ENCODE measurements around the gene CNTFR. TPM values are rescaled to one million over a fixed set of nuclear protein-coding genes. Genes with fewer than 3 reads are reported as not detected.

CNTFR gene
- total and polyA plus RNA-seq, 10 donors = 2.8 to 46.8 (median 15.9) TPM

GRCh38 chr9:34591248-34591916 lies 1.9 kb upstream of the CNTFR start:
- Histone ChIP-seq H3K36me3 (no peaks in the 10 kb centered on the region), H3K4me3 (peak overlapping the region; percentile 27 to 72 (median 48)), H3K4me1 (peaks cover 22 to 62% (median 43%) of the 10 kb centered on the region in 6 donors), H3K27ac (peak overlapping the region in 5 of 8 donors; percentile 55 to 72 (median 69)), H3K27me3 (replicated peaks in 1 of 7) (peaks cover 0 to 84% (median 63%) of the 10 kb centered on the region in 7 donors), H3K9me3 (no peaks in the 10 kb centered on the region)
- WGBS, 5 donors = 2 to 4% (median 4%) methylated on average over 35 to 60 of the region's 60 CpGs
- intact Hi-C loops (cut with DNase I; ENCODE audit: low total_unique reads) = loop anchor here (5.0 to 10.0 kb wide), 3 partner anchors 44 to 259 kb away; no protein-coding TSS in a partner anchor
- TF ChIP-seq POLR2AphosphoS5 (IDR thresholded peaks at IDR 0.05) (peak in 2 of 3 donors; percentile 55 to 73), POLR2A (IDR thresholded peaks at IDR 0.05) (no peak)
- TF ChIP-seq, protein P1, sequence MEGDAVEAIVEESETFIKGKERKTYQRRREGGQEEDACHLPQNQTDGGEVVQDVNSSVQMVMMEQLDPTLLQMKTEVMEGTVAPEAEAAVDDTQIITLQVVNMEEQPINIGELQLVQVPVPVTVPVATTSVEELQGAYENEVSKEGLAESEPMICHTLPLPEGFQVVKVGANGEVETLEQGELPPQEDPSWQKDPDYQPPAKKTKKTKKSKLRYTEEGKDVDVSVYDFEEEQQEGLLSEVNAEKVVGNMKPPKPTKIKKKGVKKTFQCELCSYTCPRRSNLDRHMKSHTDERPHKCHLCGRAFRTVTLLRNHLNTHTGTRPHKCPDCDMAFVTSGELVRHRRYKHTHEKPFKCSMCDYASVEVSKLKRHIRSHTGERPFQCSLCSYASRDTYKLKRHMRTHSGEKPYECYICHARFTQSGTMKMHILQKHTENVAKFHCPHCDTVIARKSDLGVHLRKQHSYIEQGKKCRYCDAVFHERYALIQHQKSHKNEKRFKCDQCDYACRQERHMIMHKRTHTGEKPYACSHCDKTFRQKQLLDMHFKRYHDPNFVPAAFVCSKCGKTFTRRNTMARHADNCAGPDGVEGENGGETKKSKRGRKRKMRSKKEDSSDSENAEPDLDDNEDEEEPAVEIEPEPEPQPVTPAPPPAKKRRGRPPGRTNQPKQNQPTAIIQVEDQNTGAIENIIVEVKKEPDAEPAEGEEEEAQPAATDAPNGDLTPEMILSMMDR (IDR thresholded peaks at IDR 0.05 in 8 of 11, conservative IDR thresholded peaks at IDR 0.05 in 3 of 11) = peak; percentile 77 to 98 (median 94)
- peak; percentile 95 for DNase-seq

- Histone ChIP-seq H3K27ac (peak overlapping the region in 7 of 8 donors; percentile 29 to 72 (median 59)), H3K4me1 (peaks cover 22 to 66% (median 43%) of the 10 kb centered on the region in 6 donors), H3K4me3 (peak overlapping the region; percentile 36 to 72 (median 48)), H3K9me3 (no peaks in the 10 kb centered on the region), H3K27me3 (replicated peaks in 1 of 7) (peaks cover 0 to 90% (median 63%) of the 10 kb centered on the region in 7 donors), H3K36me3 (no peaks in the 10 kb centered on the region)
- no peak for TF ChIP-seq POLR2A (IDR thresholded peaks at IDR 0.05)
- TF ChIP-seq, protein P1 (IDR thresholded peaks at IDR 0.05 in 8 of 11, conservative IDR thresholded peaks at IDR 0.05 in 3 of 11) = no peak
- no peak for TF ChIP-seq POLR2AphosphoS5 (IDR thresholded peaks at IDR 0.05)
- intact Hi-C loops (cut with DNase I; ENCODE audit: low total_unique reads) = loop anchor here (5.0 to 10.0 kb wide), 3 partner anchors 43 to 258 kb away; no protein-coding TSS in a partner anchor
- 2 to 9% (median 7%) methylated on average over 17 to 40 of the region's 40 CpGs for WGBS, 5 donors
- DNase-seq = peak; percentile 71
These were observed 1.1 kb upstream of the CNTFR start for GRCh38 chr9:34590381-34591247.

DNA sequence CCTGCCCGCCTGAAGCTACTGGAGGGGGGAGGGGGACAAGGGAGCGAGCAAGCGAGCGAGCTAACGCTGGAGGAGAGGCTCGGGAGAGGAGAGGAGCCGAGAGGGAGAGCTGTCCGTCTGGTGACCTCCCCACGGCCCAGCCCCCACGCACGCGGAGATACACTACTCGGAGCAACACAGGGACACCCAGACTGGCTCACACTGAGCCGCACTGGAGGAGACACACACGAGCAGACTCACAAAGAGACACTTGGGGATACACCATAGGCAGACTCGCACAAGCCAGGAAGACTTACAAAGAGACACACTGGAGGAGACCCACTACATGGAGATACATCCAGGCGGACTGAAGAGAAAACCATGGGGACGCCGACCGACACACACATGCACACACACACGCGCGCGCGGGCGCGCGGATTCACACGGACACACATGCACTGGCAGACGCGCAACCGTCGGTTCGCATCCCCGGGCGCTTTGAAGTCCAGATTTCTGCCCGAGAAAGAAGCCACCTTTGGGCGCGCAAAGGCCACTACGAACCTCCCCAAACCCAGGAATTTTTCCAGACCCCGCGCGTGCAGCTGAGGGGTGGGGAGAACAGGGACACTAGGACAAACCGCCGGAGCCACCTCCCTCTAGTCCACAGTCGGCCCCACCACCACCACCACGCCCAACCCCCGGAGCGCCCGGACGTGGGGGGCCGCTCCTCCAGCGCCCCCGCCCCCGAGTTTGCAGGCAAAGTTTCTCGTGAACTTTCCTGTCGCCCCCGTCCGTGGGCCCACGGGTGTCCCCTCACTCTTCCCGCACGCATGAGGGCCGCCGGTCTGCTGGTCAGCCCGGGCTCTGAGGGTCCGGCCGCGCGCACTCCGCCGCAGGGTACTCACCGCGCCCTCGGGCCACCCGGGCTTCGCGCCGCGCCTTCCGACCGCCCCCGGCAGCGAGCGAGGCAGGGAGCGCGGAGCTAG lies 571 bp downstream of the CNTFR start:
- TF ChIP-seq, protein P1 (IDR thresholded peaks at IDR 0.05 in 8 of 11, conservative IDR thresholded peaks at IDR 0.05 in 3 of 11) = no peak
- TF ChIP-seq POLR2AphosphoS5 (IDR thresholded peaks at IDR 0.05) (peak in 1 of 3 donors; percentile 47), POLR2A (IDR thresholded peaks at IDR 0.05) (no peak)
- Histone ChIP-seq H3K4me1 (peaks cover 22 to 70% (median 43%) of the 10 kb centered on the region in 6 donors), H3K4me3 (peak overlapping the region; percentile 27 to 72 (median 48))

More for the DNA sequence above, 571 bp downstream of the CNTFR start:
- peaks cover 0 to 100% (median 72%) of the 10 kb centered on the region in 7 donors for H3K27me3 ChIP-seq (replicated peaks in 1 of 7)
- intact Hi-C loops (cut with DNase I; ENCODE audit: low total_unique reads) = no loop called here
- H3K9me3 ChIP-seq = no peaks in the 10 kb centered on the region
- H3K27ac ChIP-seq = peak overlapping the region in 5 of 8 donors; percentile 54 to 72 (median 57)
- H3K36me3 ChIP-seq = no peaks in the 10 kb centered on the region
- 2 to 12% (median 3%) methylated on average over 55 to 86 of the region's 86 CpGs for WGBS, 5 donors
- peak; percentile 75 for DNase-seq
